ENCODE results near the gene MUC2. TPM values are rescaled to one million over a fixed set of nuclear protein-coding genes. Genes with fewer than 3 reads are reported as not detected.

MUC2 gene
- total RNA-seq: under 0.01 TPM

DNA sequence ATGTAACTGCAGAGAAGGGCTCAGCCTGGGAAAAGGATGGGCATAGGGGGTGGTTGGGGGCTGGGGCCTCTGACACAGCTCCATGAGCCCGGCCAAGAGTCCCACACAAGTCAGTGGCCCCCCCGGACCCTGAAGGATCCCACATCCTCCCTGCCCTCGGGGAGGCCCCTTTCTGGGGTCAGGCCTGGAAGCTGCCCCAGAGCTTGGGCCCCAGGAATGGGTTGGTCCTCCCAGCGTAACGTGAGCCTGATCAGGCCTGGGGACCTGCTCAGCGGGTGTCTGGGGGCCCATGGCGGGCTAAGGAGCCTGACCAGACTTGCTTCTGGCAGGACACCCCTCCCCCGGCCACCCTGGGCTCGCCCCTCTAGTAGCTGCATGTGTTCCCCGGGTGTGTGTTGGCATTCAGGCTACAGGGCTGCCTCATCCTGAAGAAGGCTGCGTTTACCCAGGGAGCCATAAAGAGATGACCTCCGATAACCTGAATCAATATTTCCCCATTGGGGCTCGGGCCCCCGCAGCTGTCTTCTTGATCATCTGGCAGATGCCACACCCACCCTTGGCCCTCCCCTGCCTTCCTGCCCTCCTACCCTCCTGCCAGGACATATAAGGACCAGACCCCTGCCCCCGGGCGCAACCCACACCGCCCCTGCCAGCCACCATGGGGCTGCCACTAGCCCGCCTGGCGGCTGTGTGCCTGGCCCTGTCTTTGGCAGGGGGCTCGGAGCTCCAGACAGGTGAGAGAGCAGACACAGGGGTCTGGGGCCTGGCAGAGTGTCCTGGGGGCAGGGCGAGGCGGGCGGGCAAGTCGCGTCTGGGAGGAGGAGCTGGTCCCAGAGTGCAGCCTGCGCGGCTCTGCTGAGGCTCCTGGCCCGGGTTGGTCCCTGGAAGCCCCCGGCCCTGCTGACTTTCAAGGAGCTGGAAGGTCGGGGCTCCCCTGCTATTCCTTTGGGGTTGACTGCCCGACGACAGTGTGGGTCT, at the start of gene MUC2:
Gene MUC2 (plus strand): TSS at position 631 of the 978 bp plus-strand sequence.

DNA sequence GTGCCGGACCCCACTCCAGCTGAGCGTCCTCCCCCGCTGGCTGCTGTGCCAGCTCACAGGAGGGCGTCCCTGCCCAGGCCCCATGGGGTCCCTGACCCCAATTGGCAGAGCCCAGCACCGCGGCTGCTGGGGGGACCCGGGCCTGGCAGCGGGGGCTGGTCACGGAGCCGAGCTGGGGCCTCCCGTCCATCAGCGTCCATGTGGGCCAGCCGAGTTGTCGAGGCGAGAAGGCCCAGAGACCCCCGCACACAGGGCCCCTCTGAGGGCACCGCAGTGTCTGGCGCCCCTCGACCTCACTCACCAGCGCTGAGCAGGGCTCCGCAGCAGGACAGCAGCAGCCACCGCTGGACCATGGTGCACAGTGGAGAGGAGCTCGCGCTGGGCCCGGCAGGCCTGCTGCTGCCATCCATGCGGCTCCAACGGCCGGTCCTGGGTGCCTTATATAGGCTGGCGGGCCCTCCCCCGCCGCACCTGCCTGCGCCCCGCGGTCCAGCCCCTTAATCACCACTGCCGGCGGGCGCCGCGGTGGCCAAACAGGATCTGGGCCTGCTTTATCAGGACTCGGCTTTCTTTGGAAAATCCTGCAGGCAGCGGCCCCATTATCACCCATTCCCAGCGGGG, 38.3 kb upstream of the MUC2 start, which contains the start of gene MUC6:
Gene MUC6 (minus strand): TSS at position 416 of the 621 bp plus-strand sequence. CDS start 63 bp downstream, at position 353.

Other genes starting within 250 kb of the MUC2 start
- 12.9 TPM for gene CRACR2B, start 247.0 kb upstream of the MUC2 start, total RNA-seq
- 153 TPM for gene CD151, start 241.9 kb upstream of the MUC2 start, total RNA-seq
- gene POLR2L, start 232.3 kb upstream of the MUC2 start, total RNA-seq: 39.9 TPM
- gene TSPAN4, start 232.0 kb upstream of the MUC2 start, total RNA-seq: 75.3 TPM
- gene CHID1, start 164.1 kb upstream of the MUC2 start, total RNA-seq: 55.0 TPM
- 93.0 TPM for gene AP2A2, start 149.0 kb upstream of the MUC2 start, total RNA-seq
- 5.0 TPM for gene MUC6, start 38.2 kb upstream of the MUC2 start, total RNA-seq
- 0.18 TPM for gene MUC5AC, start 83.1 kb downstream of the MUC2 start, total RNA-seq
- 0.12 TPM for gene MUC5B, start 148.2 kb downstream of the MUC2 start, total RNA-seq
- gene TOLLIP, start 234.8 kb downstream of the MUC2 start, total RNA-seq: 71.4 TPM